Body of pancreas (tissue), 4 donors: ENCODE results near the gene AK5. TPM values are rescaled to one million over a fixed set of nuclear protein-coding genes. Genes with fewer than 3 reads are reported as not detected.

Experiments used
- ATAC-seq: fragments of 150-250 bp; one replicate; pipeline ENCODE4 v1.9.1; 2016
- DNase-seq, 4 donors: peaks; one replicate each; pipeline ENCODE4 v3.0.0-alpha.2; 2019
- H3K27ac ChIP-seq, 4 donors: fragments of 200-600 bp; sonication (generic); 1 replicate in 3 of 4; 2 replicates in 1 of 4; pipeline versions ENCODE4 v1.5.1 to v1.6.1; 2016 to 2019; ENCODE audit warnings: mild to moderate bottlenecking in 1 of 4, mixed read lengths in 1 of 4, moderate library complexity in 1 of 4
- H3K27me3 ChIP-seq, 2 donors: fragments of 200-600 bp; sonication (generic); one replicate each; pipeline ENCODE4 v1.6.0; 2016; ENCODE audit warnings: mild to moderate bottlenecking in 1 of 2
- H3K36me3 ChIP-seq, 2 donors: fragments of 200-600 bp; sonication (generic); replicated peaks in 1 of 2; 2 replicates each; pipeline ENCODE4 v1.5.1; 2016; ENCODE audit warnings: low read depth in 2 of 2; ENCODE audit not compliant: insufficient read depth in 1 of 2
- H3K4me1 ChIP-seq: fragments of 200-600 bp; sonication (generic); one replicate; pipeline ENCODE4 v1.6.0; 2016
- H3K4me3 ChIP-seq, 2 donors: fragments of 200-600 bp; sonication (generic); 1 replicate in 1 of 2; 2 replicates in 1 of 2; pipeline ENCODE4 v1.5.1; 2016 to 2019
- H3K9me3 ChIP-seq, 3 donors: fragments of 200-600 bp; sonication (generic); 1 replicate in 2 of 3; 2 replicates in 1 of 3; pipeline ENCODE4 v1.5.1; 2016
- POLR2A ChIP-seq, 3 donors: fragments of 450-650 bp; IDR thresholded peaks; one replicate each; pipeline ENCODE4 v1.6.1; 2016; ENCODE audit warnings: antibody characterized with exemption in 3 of 3, mild to moderate bottlenecking in 2 of 3
- WGBS, 2 donors: methylation state at CpG; one replicate each; pipeline ENCODE4 v1.1.5; 2017; 5-methylcytosine and 5-hydroxymethylcytosine counted together
- intact Hi-C: fragments of 100-400 bp; cut with DNase I; formaldehyde crosslinking; loops from one replicate; pipeline ENCODE4 v1.15.1; 2023
- total RNA-seq, 2 donors: library from RNA; depleted of rRNA; stranded (reverse); fragments of >200 nt; gene quantifications; one replicate each; pipeline ENCODE4 v1.1.0, GENCODE V29; 2016
- TF ChIP-seq, protein P1 (sequence below), 7 experiments: fragments of 450-650 bp in 4 of 7; fragments of 200-600 bp in 3 of 7; sonication (generic) in 3 of 7; IDR thresholded peaks; one replicate each; pipeline ENCODE4 v1.5.1; 2016 to 2019; ENCODE audit warnings: antibody characterized with exemption in 7 of 7

The AK5 gene
- total RNA-seq, 2 donors from 2014 or later = not detected

GRCh38 chr1:77550135-77550534 is 268.3 kb downstream of the AK5 start:
- intact Hi-C loops = no loop called here
- DNase-seq (no peak), ATAC-seq (no peak)
- Histone ChIP-seq H3K9me3 (no peaks in the 10 kb centered on the region), H3K36me3 (no peaks in the 10 kb centered on the region), H3K27ac (no peak overlapping the region), H3K4me3 (no peak overlapping the region), H3K27me3 (no peaks in the 10 kb centered on the region), H3K4me1 (no peaks in the 10 kb centered on the region)
- TF ChIP-seq POLR2A (IDR thresholded peaks at IDR 0.05) = no peak
- TF ChIP-seq, protein P1, sequence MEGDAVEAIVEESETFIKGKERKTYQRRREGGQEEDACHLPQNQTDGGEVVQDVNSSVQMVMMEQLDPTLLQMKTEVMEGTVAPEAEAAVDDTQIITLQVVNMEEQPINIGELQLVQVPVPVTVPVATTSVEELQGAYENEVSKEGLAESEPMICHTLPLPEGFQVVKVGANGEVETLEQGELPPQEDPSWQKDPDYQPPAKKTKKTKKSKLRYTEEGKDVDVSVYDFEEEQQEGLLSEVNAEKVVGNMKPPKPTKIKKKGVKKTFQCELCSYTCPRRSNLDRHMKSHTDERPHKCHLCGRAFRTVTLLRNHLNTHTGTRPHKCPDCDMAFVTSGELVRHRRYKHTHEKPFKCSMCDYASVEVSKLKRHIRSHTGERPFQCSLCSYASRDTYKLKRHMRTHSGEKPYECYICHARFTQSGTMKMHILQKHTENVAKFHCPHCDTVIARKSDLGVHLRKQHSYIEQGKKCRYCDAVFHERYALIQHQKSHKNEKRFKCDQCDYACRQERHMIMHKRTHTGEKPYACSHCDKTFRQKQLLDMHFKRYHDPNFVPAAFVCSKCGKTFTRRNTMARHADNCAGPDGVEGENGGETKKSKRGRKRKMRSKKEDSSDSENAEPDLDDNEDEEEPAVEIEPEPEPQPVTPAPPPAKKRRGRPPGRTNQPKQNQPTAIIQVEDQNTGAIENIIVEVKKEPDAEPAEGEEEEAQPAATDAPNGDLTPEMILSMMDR (IDR thresholded peaks at IDR 0.05) = no peak
- 88 to 94% methylated on average over 5 of the region's 5 CpGs for WGBS, 2 donors

- H3K36me3 ChIP-seq = no peaks in the 10 kb centered on the region
- no peaks in the 10 kb centered on the region for H3K27me3 ChIP-seq
- peaks cover 10% of the 10 kb centered on the region for H3K4me1 ChIP-seq
- WGBS, 2 donors = 77 to 86% methylated on average over 1 of the region's 1 CpG
- DNase-seq (no peak), ATAC-seq (no peak)
- H3K27ac ChIP-seq = no peak overlapping the region
- no peak for TF ChIP-seq POLR2A (IDR thresholded peaks at IDR 0.05)
- H3K9me3 ChIP-seq = no peaks in the 10 kb centered on the region
- no peak overlapping the region for H3K4me3 ChIP-seq
- intact Hi-C loops = no loop called here
These were observed 270.8 kb downstream of the AK5 start for GRCh38 chr1:77552626-77553025.

- Histone ChIP-seq H3K9me3 (no peaks in the 10 kb centered on the region), H3K36me3 (no peaks in the 10 kb centered on the region), H3K27me3 (no peaks in the 10 kb centered on the region), H3K4me3 (no peak overlapping the region), H3K27ac (no peak overlapping the region), H3K4me1 (peaks cover 10% of the 10 kb centered on the region)
- TF ChIP-seq, protein P1 (IDR thresholded peaks at IDR 0.05) = no peak
- no peak for TF ChIP-seq POLR2A (IDR thresholded peaks at IDR 0.05)
- 26 to 29% methylated on average over 9 of the region's 9 CpGs for WGBS, 2 donors
- intact Hi-C loops = no loop called here
- DNase-seq = no peak
- no peak for ATAC-seq
These were observed 271.9 kb downstream of the AK5 start for GRCh38 chr1:77553568-77554291.

DNA sequence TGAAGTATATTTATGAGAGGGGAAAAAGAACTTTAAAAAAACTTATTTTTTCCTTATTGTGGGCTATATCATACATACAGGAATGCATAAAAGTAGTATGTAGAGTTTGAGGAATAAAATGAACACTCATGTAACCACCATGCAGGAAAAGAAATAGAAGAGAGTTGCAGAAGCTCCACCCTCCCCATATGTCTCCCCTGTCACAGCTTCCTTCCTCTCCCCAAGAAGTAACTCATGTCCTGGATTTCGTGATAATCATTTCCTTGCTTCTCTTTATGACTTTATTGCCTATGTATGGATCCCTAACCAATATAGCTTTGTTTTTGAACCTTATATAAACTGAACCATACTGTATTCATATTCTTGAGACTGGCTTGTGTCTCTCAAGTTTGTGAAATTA is 274.2 kb downstream of the AK5 start:
- H3K36me3 ChIP-seq = no peaks in the 10 kb centered on the region
- intact Hi-C loops = no loop called here
- H3K4me3 ChIP-seq = no peak overlapping the region
- H3K9me3 ChIP-seq = no peaks in the 10 kb centered on the region
- 63 to 74% methylated on average over 1 of the region's 1 CpG for WGBS, 2 donors
- peaks cover 10% of the 10 kb centered on the region for H3K4me1 ChIP-seq
- H3K27me3 ChIP-seq = no peaks in the 10 kb centered on the region
- ATAC-seq (no peak), DNase-seq (no peak)
- TF ChIP-seq, protein P1 (IDR thresholded peaks at IDR 0.05) = no peak
- no peak for TF ChIP-seq POLR2A (IDR thresholded peaks at IDR 0.05)
- H3K27ac ChIP-seq = no peak overlapping the region

GRCh38 chr1:77557053-77557452 is 275.2 kb downstream of the AK5 start:
- Histone ChIP-seq H3K4me1 (peaks cover 10% of the 10 kb centered on the region), H3K9me3 (no peaks in the 10 kb centered on the region), H3K27me3 (no peaks in the 10 kb centered on the region), H3K36me3 (no peaks in the 10 kb centered on the region), H3K4me3 (no peak overlapping the region), H3K27ac (no peak overlapping the region)
- no peak for TF ChIP-seq POLR2A (IDR thresholded peaks at IDR 0.05)
- TF ChIP-seq, protein P1 (IDR thresholded peaks at IDR 0.05) = no peak
- 41 to 44% methylated on average over 4 of the region's 4 CpGs for whole genome bisulfite sequencing, 2 donors
- ATAC-seq (peak; percentile 45), DNase-seq (peak in 1 of 4 donors; percentile 10)
- intact Hi-C loops = no loop called here
